ENCODE data around the gene MAP3K21. TPM values are rescaled to one million over a fixed set of nuclear protein-coding genes. Genes with fewer than 3 reads are reported as not detected.

MAP3K21 gene
- total RNA-seq, 4 donors from 2014 or later, result 1.3 to 5.5 (median 3.0) TPM

- TF ChIP-seq CTCF (IDR thresholded peaks at IDR 0.05), result no peak
- DNase-seq (ENCODE audit: low spot score) (no peak), ATAC-seq (ENCODE audit: low FRiP score) (no peak)
These were observed 44.9 kb downstream of the MAP3K21 start for GRCh38 chr1:233372218-233373120.

- DNase-seq (ENCODE audit: low spot score) (no peak), ATAC-seq (ENCODE audit: low FRiP score) (no peak)
- TF ChIP-seq CTCF (IDR thresholded peaks at IDR 0.05), result no peak
These were observed 45.7 kb downstream of the MAP3K21 start for GRCh38 chr1:233373226-233373625.

GRCh38 chr1:233375653-233376052 lies 48.1 kb downstream of the MAP3K21 start:
- no peak for ATAC-seq (ENCODE audit: low FRiP score)
- no peak for TF ChIP-seq CTCF (IDR thresholded peaks at IDR 0.05)
- no peak for DNase-seq (ENCODE audit: low spot score)

GRCh38 chr1:233376382-233377110 lies 49.0 kb downstream of the MAP3K21 start:
- TF ChIP-seq CTCF (IDR thresholded peaks at IDR 0.05), result no peak
- no peak for DNase-seq (ENCODE audit: low spot score)
- no peak for ATAC-seq (ENCODE audit: low FRiP score)

GRCh38 chr1:233379869-233380438 lies 52.4 kb downstream of the MAP3K21 start:
- ATAC-seq (ENCODE audit: low FRiP score), result no peak
- TF ChIP-seq CTCF (IDR thresholded peaks at IDR 0.05), result no peak

GRCh38 chr1:233381806-233382205 lies 54.3 kb downstream of the MAP3K21 start:
- no peak for DNase-seq (ENCODE audit: low spot score)
- no peak for ATAC-seq (ENCODE audit: low FRiP score)
- TF ChIP-seq CTCF (IDR thresholded peaks at IDR 0.05), result no peak

More at GRCh38 chr1:233379869-233380438, 52.4 kb downstream of the MAP3K21 start:
- DNase-seq (ENCODE audit: low spot score), result no peak

Data from omental fat pad (tissue), 4 donors.